ENCODE measurements around the gene LRRC8A. TPM values are rescaled to one million over a fixed set of nuclear protein-coding genes. Genes with fewer than 3 reads are reported as not detected.

LRRC8A gene
- total and polyA plus RNA-seq, 2 of the 13 experiments (the other 11 are each of a cell fraction or from before 2014, with no cell fraction given), result 16.1 to 40.6 TPM

- no peak for TF ChIP-seq XRCC5 (optimal IDR thresholded peaks at IDR 0.05; ENCODE audit: low read length)
- TF ChIP-seq KDM6A (CRISPR knock-in tag; IDR thresholded peaks at IDR 0.05; ENCODE audit: low read depth), result peak; percentile 51
- TF ChIP-seq ZFX (CRISPR knock-in tag; IDR thresholded peaks at IDR 0.05; ENCODE audit: low read depth), result peak; percentile 88
- TF ChIP-seq ZNF468 (CRISPR knock-in tag; IDR thresholded peaks at IDR 0.05), result no peak
- no peak for TF ChIP-seq PLRG1 (conservative IDR thresholded peaks at IDR 0.05)
- peak; percentile 91 for TF ChIP-seq PATZ1 (CRISPR knock-in tag; IDR thresholded peaks at IDR 0.05)
- no peak for TF ChIP-seq NBN (conservative IDR thresholded peaks at IDR 0.05)
- 0 out of 2 replicates have a peak, but pooled peaks have one; percentile 70 for TF ChIP-seq ZNF563 (CRISPR knock-in tag; IDR thresholded peaks at IDR 0.05)
- no peak; the same call in 1 of the 2 replicates for TF ChIP-seq ZNF350 (CRISPR knock-in tag; IDR thresholded peaks at IDR 0.05; ENCODE audit: borderline replicate concordance, low read depth)
- TF ChIP-seq ZNF280D (CRISPR knock-in tag; IDR thresholded peaks at IDR 0.05), result no peak
- peak; percentile 99 for TF ChIP-seq TBX2 (CRISPR knock-in tag; IDR thresholded peaks at IDR 0.05; ENCODE audit: borderline replicate concordance)
- no peak for TF ChIP-seq DNMT1 (CRISPR knock-in tag; IDR thresholded peaks at IDR 0.05)
- peak; percentile 47; the same call in 1 of the 2 replicates for TF ChIP-seq TARDBP (CRISPR knock-in tag; IDR thresholded peaks at IDR 0.05)
- 0 out of 2 replicates have a peak, but pooled peaks have one; percentile 18 for TF ChIP-seq ZNF335 (CRISPR knock-in tag; IDR thresholded peaks at IDR 0.05)
- TF ChIP-seq SIX1 (CRISPR knock-in tag; IDR thresholded peaks at IDR 0.05; ENCODE audit: borderline replicate concordance), result peak; percentile 86
- TF ChIP-seq ZNF639 (CRISPR knock-in tag; conservative IDR thresholded peaks at IDR 0.05), result no peak
- TF ChIP-seq RFX5 (IDR thresholded peaks at IDR 0.05; ENCODE audit: low read depth, low read length), result 0 out of 2 replicates have a peak, but pooled peaks have one; percentile 26
- TF ChIP-seq PCBP2 (optimal IDR thresholded peaks at IDR 0.05; ENCODE audit: low read depth, low read length, poor library complexity, severe bottlenecking), result no peak
- no peak for TF ChIP-seq MXI1 (IDR thresholded peaks at IDR 0.05; ENCODE audit: borderline replicate concordance, low read depth, low read length)
- TF ChIP-seq ZBTB42 (CRISPR knock-in tag; IDR thresholded peaks at IDR 0.05), result no peak
- no peak for TF ChIP-seq ARHGAP35 (CRISPR knock-in tag; IDR thresholded peaks at IDR 0.05; ENCODE audit: borderline replicate concordance)
- peak; percentile 75 for TF ChIP-seq HDAC1 (CRISPR knock-in tag; IDR thresholded peaks at IDR 0.05)
- TF ChIP-seq TCF12 (IDR thresholded peaks at IDR 0.05), result no peak
- no peak for TF ChIP-seq TCF12 (CRISPR knock-in tag; IDR thresholded peaks at IDR 0.05)
- TF ChIP-seq CERS6 (CRISPR knock-in tag; IDR thresholded peaks at IDR 0.05), result no peak
- TF ChIP-seq ZFP36L2 (CRISPR knock-in tag; IDR thresholded peaks at IDR 0.05), result no peak
Measured at GRCh38 chr9:128838338-128838737, 43.6 kb upstream of the LRRC8A start (continued).
